ENCODE data around the gene SLC30A2. TPM values are rescaled to one million over a fixed set of nuclear protein-coding genes. Genes with fewer than 3 reads are reported as not detected.

SLC30A2 gene
- total RNA-seq, 1 experiment from 2014 or later = 0.23 TPM

- ChIA-PET POLR2A (interaction anchor here (0.6 kb wide), 1 partner anchor 175 kb away, joined by 8 read pairs; no protein-coding TSS in a partner anchor), CTCF (no interaction called here)
- Histone ChIP-seq H3K36me3 (ENCODE audit: control insufficient read depth, insufficient read depth, low read length) (peaks cover 2% of the 10 kb centered on the region; the same call in 1 of the 2 replicates), H3K4me1 (ENCODE audit: control insufficient read depth, insufficient read depth, low read length) (peaks cover 14% of the 10 kb centered on the region), H3K27ac (ENCODE audit: low read length) (no peak overlapping the region), H3K27me3 (ENCODE audit: control insufficient read depth, insufficient read depth, low read length) (no peaks in the 10 kb centered on the region), H3K4me3 (ENCODE audit: low read depth in 2 of 2, low read length in 2 of 2) (no peak overlapping the region), H3K9me3 (ENCODE audit: control insufficient read depth, insufficient read depth, low read depth, low read length) (no peaks in the 10 kb centered on the region)
- no peak for ATAC-seq
- intact Hi-C loops (cut with micrococcal nuclease; ENCODE audit: unreplicated experiment) (loop anchor here (5.0 to 10.0 kb wide), 3 partner anchors 56 to 109 kb away; partner anchors contain the start of gene PDIK1L), in situ Hi-C loops (cut with HindIII; ENCODE audit: low pct_unique_long_range_greater_than_20kb, low sequenced_read_pairs) (no loop called here)
- TF ChIP-seq POLR2AphosphoS5 (IDR thresholded peaks at IDR 0.05; ENCODE audit: low read depth, low read length) (no peak), SIN3A (IDR thresholded peaks at IDR 0.05; ENCODE audit: borderline replicate concordance, insufficient read depth, low read depth, low read length) (no peak), CTCF (IDR thresholded peaks at IDR 0.05) (no peak), TCF7L2 (IDR thresholded peaks at IDR 0.05; ENCODE audit: low read depth, low read length) (no peak), REST (IDR thresholded peaks at IDR 0.05; ENCODE audit: insufficient read depth in 1 of 2, low read depth in 2 of 2, low read length in 1 of 2) (no peak)
- no peak for DNase-seq (ENCODE audit: low read depth, low spot score)
- BruUV-seq (replicated peaks) = no TSS peak
Observed at GRCh38 chr1:26038477-26038876, 7.4 kb downstream of the SLC30A2 start.

- H3K9me3 ChIP-seq (ENCODE audit: control insufficient read depth, insufficient read depth, low read depth, low read length) = no peaks in the 10 kb centered on the region
- DNase-seq (ENCODE audit: low read depth, low spot score) (no peak), ATAC-seq (no peak)
- no peaks in the 10 kb centered on the region for H3K27me3 ChIP-seq (ENCODE audit: control insufficient read depth, insufficient read depth, low read length)
- TF ChIP-seq REST (IDR thresholded peaks at IDR 0.05; ENCODE audit: insufficient read depth in 1 of 2, low read depth in 2 of 2, low read length in 1 of 2) (no peak), TCF7L2 (IDR thresholded peaks at IDR 0.05; ENCODE audit: low read depth, low read length) (no peak), CTCF (IDR thresholded peaks at IDR 0.05) (no peak), SIN3A (IDR thresholded peaks at IDR 0.05; ENCODE audit: borderline replicate concordance, insufficient read depth, low read depth, low read length) (no peak), POLR2AphosphoS5 (IDR thresholded peaks at IDR 0.05; ENCODE audit: low read depth, low read length) (no peak)
- H3K4me3 ChIP-seq (ENCODE audit: low read depth in 2 of 2, low read length in 2 of 2) = no peak overlapping the region
- intact Hi-C loops (cut with micrococcal nuclease; ENCODE audit: unreplicated experiment) = loop anchor here (5.0 to 10.0 kb wide), 3 partner anchors 57 to 109 kb away; partner anchors contain the start of gene PDIK1L
- H3K4me1 ChIP-seq (ENCODE audit: control insufficient read depth, insufficient read depth, low read length) = peaks cover 14% of the 10 kb centered on the region
- ChIA-PET CTCF (no interaction called here), POLR2A (interaction anchor here (0.6 kb wide), 1 partner anchor 175 kb away, joined by 8 read pairs; no protein-coding TSS in a partner anchor)
- peaks cover 2% of the 10 kb centered on the region; the same call in 1 of the 2 replicates for H3K36me3 ChIP-seq (ENCODE audit: control insufficient read depth, insufficient read depth, low read length)
- in situ Hi-C loops (cut with HindIII; ENCODE audit: low pct_unique_long_range_greater_than_20kb, low sequenced_read_pairs) = no loop called here
- BruUV-seq (replicated peaks) = no TSS peak
- H3K27ac ChIP-seq (ENCODE audit: low read length) = no peak overlapping the region
Observed at GRCh38 chr1:26037904-26038303, 8.0 kb downstream of the SLC30A2 start.
